ENCODE data around the gene PPA2.
A peak's percentile ranks its signal among the peaks of the same experiment; 100 is the strongest.
"Not testable (repeated sequence)": the region's sequence is repeated elsewhere in the genome, so short reads cannot be mapped to it uniquely, and the experiment has no call there.

The PPA2 gene

DNA sequence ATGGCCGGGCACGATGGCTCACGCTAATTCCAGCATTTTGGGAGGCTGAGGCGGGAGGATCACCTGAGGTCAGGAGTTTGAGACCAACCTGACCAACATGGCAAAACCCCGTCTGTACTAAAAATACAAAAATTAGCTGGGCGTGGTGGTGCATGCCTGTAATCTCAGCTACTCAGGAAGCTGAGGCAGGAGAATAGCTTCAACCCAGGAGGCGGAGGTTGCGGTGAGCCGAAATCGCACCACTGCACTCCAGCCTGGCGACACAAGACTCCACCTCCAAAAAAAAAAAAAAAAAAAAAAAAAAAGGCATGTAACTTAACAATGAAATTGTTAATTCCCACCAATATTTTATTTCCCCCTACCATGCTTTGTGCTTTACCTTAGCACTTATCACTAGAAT, 15.3 kb downstream of the PPA2 start:
- not testable (repeated sequence) for DNase-seq (ENCODE audit: low read depth)

GRCh38 chr4:105458001-105458400, 15.9 kb downstream of the PPA2 start:
- DNase-seq (ENCODE audit: low read depth) = peak; percentile 25

DNA sequence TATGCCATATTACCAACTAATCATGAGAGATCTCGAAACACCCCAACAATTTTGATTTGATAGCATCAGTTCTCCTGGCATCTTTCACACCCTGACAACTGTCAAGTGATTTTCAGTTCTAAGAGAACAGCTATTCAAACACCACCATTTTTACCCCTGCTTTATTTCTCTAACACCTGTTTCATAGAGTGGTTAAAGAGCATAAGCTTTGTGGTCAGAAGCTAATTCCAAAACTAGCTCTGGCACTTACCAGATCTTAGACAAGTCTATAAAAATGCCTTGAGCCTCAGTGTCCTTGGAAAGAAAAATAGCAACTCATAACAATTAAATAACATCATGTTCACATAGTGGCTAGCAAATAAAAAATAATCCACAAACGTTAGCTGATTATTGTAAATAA, 17.9 kb downstream of the PPA2 start:
- peak; percentile 9 for DNase-seq (ENCODE audit: low read depth)

- no peak for DNase-seq (ENCODE audit: low read depth)
Observed at GRCh38 chr4:105455182-105455581, 18.7 kb downstream of the PPA2 start.

GRCh38 chr4:105453550-105454205, 20.2 kb downstream of the PPA2 start:
- no peak for DNase-seq (ENCODE audit: low read depth)

- DNase-seq (ENCODE audit: low read depth) = no peak
Observed at GRCh38 chr4:105451346-105451745, 22.5 kb downstream of the PPA2 start.

DNA sequence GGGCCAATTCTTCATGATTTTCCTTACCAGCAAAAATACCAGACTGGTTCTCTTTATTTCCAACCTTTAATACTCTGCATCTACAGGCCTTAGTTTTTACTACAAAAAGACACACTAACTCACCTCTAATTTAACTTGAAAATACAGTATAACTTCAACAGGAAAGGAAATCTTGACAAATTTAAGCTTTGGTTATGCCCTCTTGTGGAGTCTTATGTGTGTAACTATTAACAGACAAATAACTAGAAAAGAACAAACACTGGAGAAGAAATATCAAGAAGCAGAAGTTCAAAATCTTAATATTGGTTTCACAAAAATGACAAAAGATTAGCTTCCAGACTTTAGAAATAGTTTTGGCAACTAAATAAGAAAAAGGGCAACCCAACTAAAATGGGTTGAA, 33.0 kb downstream of the PPA2 start:
- DNase-seq (ENCODE audit: low read depth) = peak; percentile 3

DNA sequence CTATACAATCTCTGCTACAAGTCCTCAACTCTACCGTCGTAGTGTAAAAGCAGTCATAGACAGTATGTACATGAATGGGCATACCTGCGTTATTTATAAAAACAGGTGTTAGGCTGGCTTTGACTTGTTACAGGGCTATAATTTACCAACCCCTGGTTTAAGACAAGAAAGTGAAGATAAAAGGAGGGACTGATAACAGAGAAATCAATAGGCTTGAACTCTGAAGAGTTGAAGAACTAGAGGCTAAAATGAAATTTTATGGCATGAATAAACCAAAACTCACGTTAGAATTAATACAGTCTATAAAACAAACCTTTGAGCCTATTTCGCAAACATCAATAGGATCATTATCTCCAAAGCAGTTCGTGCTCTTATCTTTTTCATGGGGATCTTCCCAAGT, 36.2 kb downstream of the PPA2 start:
- DNase-seq (ENCODE audit: low read depth) = no peak

GRCh38 chr4:105436414-105436813, 37.4 kb downstream of the PPA2 start:
- DNase-seq (ENCODE audit: low read depth) = no peak

GRCh38 chr4:105434940-105435339, 38.9 kb downstream of the PPA2 start:
- no peak for DNase-seq (ENCODE audit: low read depth)

DNA sequence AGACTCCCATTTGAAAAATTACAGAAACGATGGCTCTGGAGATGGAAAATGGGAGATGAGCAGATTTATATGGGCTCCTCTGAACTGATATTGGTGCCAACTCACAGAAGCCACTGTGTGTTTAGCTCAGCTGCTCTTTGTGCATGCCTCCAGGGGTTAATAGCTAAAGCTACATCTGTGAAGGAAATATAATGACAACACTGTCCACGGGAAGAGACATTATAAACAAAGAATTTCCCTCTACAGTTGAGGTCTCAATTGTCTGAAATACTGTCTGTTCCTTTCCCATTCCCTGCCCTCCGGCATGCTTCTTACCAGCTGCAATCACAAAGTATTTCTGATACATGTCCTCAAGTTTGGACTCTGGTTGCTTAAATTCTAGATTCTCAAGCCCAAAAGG, 40.4 kb downstream of the PPA2 start:
- DNase-seq (ENCODE audit: low read depth) = no peak

DNA sequence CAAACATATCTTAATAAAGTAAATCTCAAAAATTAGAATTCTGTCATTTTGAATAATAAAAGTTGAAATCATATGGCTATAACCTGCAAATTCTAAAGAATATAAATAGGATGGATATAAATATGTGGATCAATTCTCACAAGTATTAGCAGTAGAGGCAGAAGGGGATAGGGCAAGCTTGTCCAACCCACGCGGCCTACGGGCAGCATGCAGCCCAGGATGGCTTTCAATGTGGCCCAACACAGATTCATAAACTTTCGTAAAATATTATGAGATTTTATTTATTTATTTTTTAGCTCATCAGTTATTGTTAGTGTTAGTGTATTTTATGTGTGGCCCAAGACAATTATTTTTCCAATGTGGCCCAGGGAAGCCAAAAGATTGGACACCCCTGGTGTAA, 41.4 kb downstream of the PPA2 start:
- DNase-seq (ENCODE audit: low read depth) = no peak

- DNase-seq (ENCODE audit: low read depth) = no peak
Observed at GRCh38 chr4:105430811-105431210, 43.1 kb downstream of the PPA2 start.

DNA sequence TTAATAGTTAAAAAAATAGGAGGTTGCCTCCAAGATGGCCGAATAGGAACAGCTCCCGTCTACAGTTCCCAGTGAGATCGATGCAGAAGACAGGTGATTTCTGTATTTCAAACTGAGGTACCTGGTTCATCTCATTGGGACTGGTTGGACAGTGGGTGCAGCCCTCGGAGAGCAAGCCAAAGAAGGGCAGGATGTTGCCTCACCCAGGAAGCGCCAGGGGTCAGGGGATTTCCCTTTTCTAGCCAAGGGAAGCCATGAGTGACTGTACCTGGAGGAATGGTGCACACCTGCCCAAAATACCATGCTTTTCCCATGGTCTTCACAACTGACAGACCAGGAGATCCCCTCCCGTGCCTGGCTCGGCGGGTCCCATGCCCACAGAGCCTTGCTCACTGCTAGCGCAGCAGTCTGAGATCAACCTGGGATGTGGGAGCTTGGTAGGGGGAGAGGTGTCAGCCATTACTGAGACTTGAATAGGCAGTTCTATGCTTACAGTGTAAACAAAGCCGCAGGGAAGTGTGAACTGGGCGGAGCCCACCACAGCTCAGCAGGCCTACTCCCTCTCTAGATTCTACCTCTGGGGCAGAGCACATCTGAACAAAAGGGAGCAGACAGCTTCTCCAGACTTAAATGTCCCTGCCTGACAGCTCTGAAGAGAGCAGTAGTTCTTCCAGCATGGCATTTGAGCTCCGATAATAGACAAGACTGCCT, 47.5 kb downstream of the PPA2 start:
- no peak for DNase-seq (ENCODE audit: low read depth)

DNA sequence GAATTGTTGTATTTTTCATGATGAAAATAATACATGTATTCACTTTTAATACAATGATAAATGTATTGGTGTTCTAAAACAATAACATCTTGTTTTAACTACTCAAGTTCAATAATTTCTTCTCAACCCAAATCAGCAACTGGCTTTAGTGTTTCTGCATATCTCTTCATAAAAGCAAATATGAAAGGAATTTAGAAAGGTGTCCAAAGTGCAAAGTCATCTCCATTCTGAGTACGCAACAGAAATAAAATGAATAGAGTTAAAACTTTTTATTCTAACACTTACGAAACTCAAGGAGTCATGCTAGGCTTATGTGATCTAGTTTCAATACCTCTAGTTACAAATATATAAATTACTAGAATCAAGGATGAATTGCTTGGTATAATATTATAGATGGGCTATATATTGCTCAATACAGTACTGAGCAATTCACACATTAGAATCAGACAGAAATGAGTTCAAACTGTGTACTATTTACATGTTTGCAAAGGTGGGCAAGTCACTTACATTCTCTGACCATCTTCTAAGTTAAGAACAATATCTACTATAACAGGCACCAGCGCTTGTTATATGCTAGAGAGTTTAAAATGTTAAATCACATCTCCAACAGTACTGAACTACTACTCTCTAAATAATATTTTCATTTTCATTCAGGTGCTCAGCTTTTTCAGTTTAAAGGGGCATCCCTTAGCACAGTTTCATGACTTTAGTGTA, 51.5 kb downstream of the PPA2 start:
- DNase-seq (ENCODE audit: low read depth) = no peak

- DNase-seq (ENCODE audit: low read depth) = peak; percentile 11
Observed at GRCh38 chr4:105417624-105418023, 56.2 kb downstream of the PPA2 start.

- DNase-seq (ENCODE audit: low read depth) = no peak
Observed at GRCh38 chr4:105415281-105415744, 58.5 kb downstream of the PPA2 start.

DNA sequence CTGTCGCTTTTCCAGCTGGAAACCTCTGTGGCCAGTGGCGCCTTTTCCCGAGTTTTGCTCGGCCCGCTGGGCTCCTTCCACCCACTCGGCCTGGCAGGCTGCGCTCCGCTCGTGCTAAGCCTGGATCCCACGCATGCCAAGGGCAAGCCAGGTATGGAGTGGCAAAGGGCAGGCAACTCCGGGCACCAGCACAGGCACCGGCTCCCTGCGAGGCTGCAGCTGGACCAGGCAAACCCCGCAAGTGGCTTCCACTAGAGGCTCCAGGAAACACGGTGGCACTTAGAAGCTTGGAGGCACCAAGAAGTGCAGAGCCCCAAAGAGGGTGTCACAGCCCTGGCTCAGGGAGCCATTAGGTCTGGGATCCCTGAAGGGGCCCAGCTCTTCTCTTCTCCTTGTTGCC, 59.5 kb downstream of the PPA2 start:
- no peak for DNase-seq (ENCODE audit: low read depth)

DNA sequence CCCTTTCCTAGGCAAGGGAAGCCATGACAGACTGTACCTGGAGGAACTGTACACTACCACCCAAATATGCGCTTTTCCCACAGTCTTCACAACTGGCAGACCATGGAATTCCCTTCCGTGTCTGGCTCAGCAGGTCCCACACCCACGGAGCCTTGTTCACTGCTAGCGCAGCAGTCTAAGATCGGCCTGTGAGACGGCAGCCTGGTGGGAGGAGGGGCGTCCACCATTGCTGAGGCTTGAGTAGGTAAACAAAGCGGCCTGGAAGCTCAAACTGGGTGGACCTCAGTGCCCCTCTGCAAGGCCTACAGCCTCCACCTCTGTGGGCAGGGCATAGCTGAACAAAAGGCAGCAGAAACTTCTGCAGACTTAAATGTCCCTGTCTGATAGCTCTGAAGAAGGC, 64.7 kb downstream of the PPA2 start:
- DNase-seq (ENCODE audit: low read depth) = not testable (repeated sequence)

DNA sequence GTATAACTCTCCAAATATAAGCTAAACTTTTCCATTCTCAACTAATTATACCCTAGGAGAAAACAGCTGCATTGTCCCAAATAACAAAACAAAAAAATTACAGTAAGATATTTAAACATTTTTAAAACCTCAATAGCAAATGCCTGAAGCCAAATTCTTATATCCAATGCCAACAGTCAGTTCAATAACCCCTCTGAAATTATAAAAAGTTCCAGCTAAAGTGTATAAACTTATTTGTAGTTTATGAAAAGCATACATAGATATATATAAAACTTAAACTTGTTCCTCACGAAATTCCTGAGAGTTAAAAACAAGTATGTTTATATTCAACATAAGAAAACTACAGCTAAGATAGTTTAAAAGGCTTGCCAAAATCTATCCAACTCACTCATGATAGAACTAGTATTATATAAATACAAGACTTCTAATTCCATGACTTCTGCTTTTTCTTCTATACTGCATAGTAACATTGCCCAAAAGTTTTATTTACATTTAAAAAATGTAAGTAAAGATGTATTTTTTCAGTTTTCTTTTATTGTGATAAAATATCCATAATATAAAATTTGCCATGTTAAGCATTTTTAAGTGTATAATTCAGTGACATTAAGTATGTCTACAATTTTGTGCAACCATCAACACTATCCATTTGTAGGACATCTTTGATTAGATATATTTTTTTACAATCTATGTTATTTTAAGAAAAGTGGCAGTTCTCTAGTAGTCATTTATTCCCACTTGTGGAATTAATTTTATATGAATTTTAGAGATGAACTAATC, 72.8 kb downstream of the PPA2 start:
- DNase-seq (ENCODE audit: low read depth) = no peak

DNA sequence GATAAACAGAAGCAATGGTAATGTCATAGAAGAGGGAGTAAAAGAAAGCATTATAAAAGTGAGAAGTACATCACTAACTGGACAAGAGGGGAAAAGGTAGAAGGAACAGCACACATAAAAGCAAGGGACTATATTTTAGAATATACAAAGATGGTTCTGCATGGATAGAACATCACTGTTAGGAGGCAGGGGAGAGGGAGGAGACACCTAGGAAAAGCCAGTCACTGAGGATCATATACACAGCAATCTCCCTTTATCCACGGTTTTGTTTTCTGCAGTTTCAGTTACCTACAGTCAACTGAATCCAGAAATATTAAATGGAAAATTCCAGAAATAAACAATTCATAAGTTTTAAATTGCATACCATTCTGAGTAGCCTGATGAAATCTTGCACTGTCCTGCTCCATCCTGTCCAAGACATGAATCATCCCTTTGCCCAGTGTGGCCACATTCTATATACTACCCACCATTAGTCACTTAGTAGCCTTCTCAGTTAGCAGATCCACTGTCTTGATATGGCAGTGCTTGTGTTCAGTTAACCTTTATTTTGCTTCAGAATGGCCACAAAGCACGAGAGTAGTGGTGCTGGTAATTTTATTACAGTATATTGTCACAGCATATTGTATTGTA, 74.2 kb downstream of the PPA2 start:
- DNase-seq (ENCODE audit: low read depth) = peak; percentile 92

- DNase-seq (ENCODE audit: low read depth) = no peak
Observed at GRCh38 chr4:105392858-105393257, 81.0 kb downstream of the PPA2 start.
